Measurements from ENCODE around the gene GPR61. TPM values are rescaled to one million over a fixed set of nuclear protein-coding genes. Genes with fewer than 3 reads are reported as not detected.

Gene GPR61
- total RNA-seq, 2 experiments from 2014 or later: 0.16 TPM; not detected in 1

- Mint-ChIP-seq H3K4me1 (no peaks in the 10 kb centered on the region), H3K36me3 (no peaks in the 10 kb centered on the region), H3K4me3 (no peak overlapping the region), H3K9me3 (no peaks in the 10 kb centered on the region), H3K27ac (no peak overlapping the region), H3K27me3 (no peaks in the 10 kb centered on the region)
- no peak for DNase-seq
These were observed 16.0 kb upstream of the GPR61 start for GRCh38 chr1:109523706-109524105.

- no peak overlapping the region for H3K4me3 Mint-ChIP-seq
- peaks cover 17% of the 10 kb centered on the region for H3K4me1 Mint-ChIP-seq
- no peaks in the 10 kb centered on the region for H3K27me3 Mint-ChIP-seq
- no peaks in the 10 kb centered on the region for H3K36me3 Mint-ChIP-seq
- H3K9me3 Mint-ChIP-seq: no peaks in the 10 kb centered on the region
- DNase-seq: no peak
- no peak overlapping the region for H3K27ac Mint-ChIP-seq
These were observed 12.4 kb upstream of the GPR61 start for GRCh38 chr1:109527098-109527811.

DNA sequence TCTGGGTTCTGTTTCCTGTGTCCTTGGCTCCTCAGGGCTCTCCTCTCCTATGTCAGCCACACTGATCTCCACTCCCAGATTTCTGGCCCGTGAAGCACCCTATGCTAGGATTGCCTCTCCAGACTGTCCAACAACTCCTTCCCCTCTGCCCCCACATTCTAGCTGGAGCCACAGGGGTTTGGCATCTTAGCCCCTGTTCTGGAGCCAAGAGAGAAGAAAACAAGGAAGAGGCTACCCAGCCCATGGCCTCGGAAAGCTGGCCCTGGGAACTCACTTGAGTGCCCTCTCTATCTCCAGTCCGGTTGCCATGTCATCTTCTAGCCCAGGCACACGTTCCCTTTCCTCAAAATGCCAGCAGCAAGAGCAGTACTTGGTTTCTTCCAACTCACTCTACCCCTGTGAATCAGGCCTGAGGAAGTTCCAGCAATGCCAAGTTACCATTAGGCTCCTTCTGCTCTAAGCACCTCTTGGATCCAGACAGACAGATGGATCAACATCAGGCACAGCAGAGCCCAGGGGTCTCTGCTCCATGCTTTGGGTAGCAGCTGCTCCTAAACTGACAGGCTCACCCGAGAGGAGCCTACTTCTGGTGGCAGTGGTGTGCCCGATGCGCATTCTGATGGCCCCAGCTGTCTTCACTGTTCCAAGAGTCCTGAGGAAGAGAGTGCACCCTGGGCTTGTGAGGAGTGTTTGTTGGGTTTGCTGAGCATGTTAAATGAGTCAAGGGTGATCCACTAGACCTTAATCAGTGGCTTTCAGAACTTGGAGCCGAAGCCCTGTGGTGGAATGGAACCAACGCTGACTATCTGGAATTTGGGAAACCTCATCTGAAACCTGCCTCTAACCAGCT, 11.6 kb upstream of the GPR61 start:
- Mint-ChIP-seq H3K36me3 (no peaks in the 10 kb centered on the region), H3K27ac (no peak overlapping the region), H3K4me3 (no peak overlapping the region), H3K9me3 (no peaks in the 10 kb centered on the region), H3K4me1 (peaks cover 20% of the 10 kb centered on the region), H3K27me3 (no peaks in the 10 kb centered on the region)
- no peak for DNase-seq

GRCh38 chr1:109528712-109529111, 11.0 kb upstream of the GPR61 start:
- no peaks in the 10 kb centered on the region for H3K9me3 Mint-ChIP-seq
- no peak for DNase-seq
- no peak overlapping the region for H3K27ac Mint-ChIP-seq
- H3K4me1 Mint-ChIP-seq: peaks cover 20% of the 10 kb centered on the region
- no peaks in the 10 kb centered on the region for H3K36me3 Mint-ChIP-seq
- H3K4me3 Mint-ChIP-seq: no peak overlapping the region
- H3K27me3 Mint-ChIP-seq: no peaks in the 10 kb centered on the region

GRCh38 chr1:109529881-109530456, 9.7 kb upstream of the GPR61 start:
- Mint-ChIP-seq H3K9me3 (no peaks in the 10 kb centered on the region), H3K4me3 (no peak overlapping the region), H3K27me3 (no peaks in the 10 kb centered on the region), H3K4me1 (peaks cover 20% of the 10 kb centered on the region), H3K36me3 (no peaks in the 10 kb centered on the region), H3K27ac (no peak overlapping the region)
- no peak for DNase-seq

GRCh38 chr1:109530457-109531087, 9.1 kb upstream of the GPR61 start:
- Mint-ChIP-seq H3K27me3 (no peaks in the 10 kb centered on the region), H3K36me3 (no peaks in the 10 kb centered on the region), H3K4me1 (peaks cover 20% of the 10 kb centered on the region), H3K27ac (no peak overlapping the region), H3K4me3 (no peak overlapping the region), H3K9me3 (no peaks in the 10 kb centered on the region)
- no peak for DNase-seq

GRCh38 chr1:109531380-109531779, 8.3 kb upstream of the GPR61 start:
- Mint-ChIP-seq H3K9me3 (no peaks in the 10 kb centered on the region), H3K4me1 (peaks cover 20% of the 10 kb centered on the region), H3K4me3 (no peak overlapping the region), H3K27ac (peak overlapping the region; percentile 15), H3K27me3 (no peaks in the 10 kb centered on the region), H3K36me3 (no peaks in the 10 kb centered on the region)
- no peak for DNase-seq

GRCh38 chr1:109531826-109532364, 7.8 kb upstream of the GPR61 start:
- Mint-ChIP-seq H3K4me1 (peaks cover 20% of the 10 kb centered on the region), H3K36me3 (no peaks in the 10 kb centered on the region)

DNA sequence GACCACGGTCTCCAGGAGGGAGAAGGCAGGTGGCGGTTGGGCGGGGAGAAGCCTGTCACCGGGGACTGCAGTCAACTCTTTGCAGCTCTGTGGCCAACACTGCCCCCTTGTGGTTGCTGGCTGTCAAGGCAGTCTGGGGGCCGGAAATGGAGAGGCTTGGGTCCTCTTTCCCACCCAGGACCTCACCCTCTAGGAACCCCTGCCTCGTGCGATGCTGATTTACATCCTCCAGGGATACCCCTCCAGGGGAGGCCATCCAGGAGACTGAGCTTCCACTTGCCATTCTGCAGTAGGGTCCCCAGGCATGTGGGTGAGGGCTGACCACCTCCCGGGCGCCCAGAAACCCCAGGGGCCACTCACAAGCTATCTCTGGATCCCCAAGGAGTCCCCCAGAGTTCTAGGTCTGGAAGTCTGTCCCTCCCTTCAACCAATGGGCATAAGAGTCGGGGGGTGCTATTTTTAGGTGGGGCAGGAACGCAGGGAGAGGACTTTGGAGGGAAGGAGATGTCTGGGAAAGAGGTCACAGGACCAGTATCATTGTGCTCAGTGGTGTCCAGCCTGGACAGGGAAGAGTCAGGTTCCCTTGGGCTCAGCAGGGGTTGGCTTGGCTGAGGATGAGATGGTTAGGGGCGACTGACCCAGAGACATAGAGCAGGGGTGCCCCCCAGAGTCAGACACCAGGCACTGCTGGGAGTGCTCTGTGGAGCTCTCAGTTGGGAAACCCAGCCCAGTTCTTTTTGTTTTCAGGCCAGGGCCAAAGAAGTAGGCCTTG, 7.1 kb upstream of the GPR61 start:
- no peaks in the 10 kb centered on the region for H3K36me3 Mint-ChIP-seq
- peak overlapping the region; percentile 57 for H3K4me3 Mint-ChIP-seq
- H3K27me3 Mint-ChIP-seq: no peaks in the 10 kb centered on the region
- H3K4me1 Mint-ChIP-seq: peaks cover 20% of the 10 kb centered on the region
- H3K27ac Mint-ChIP-seq: peak overlapping the region; percentile 86
- no peaks in the 10 kb centered on the region for H3K9me3 Mint-ChIP-seq
- DNase-seq: peak; percentile 89

More at GRCh38 chr1:109531826-109532364, 7.8 kb upstream of the GPR61 start:
- no peaks in the 10 kb centered on the region for H3K9me3 Mint-ChIP-seq
- no peaks in the 10 kb centered on the region for H3K27me3 Mint-ChIP-seq
- H3K27ac Mint-ChIP-seq: no peak overlapping the region
- no peak overlapping the region for H3K4me3 Mint-ChIP-seq
- no peak for DNase-seq

DNA sequence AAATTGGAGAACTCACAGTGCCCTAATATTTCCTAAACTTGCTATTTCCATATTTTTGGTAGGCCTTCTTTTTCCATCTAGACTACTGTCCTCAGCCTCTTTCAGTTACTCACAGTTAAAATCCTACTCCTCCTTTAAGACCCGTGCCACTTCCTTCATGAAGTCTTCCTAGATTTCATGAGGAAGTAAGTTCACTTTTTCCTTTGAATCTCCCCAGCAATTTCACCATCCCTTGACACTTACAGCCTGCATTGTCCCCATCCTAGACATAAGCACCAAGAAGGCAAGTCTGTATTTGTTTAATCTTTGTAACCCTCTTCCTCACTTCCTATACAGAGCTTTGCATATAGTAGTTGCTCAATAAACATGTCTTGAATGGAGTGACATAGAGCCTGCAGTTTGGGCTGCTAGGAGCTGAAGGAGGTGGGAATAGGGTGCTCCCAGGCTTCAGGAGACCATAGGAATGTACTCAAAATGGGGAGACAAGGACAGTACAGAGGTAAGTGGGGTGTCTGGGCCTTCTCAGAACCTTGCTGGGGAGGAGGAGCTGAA, 5.3 kb upstream of the GPR61 start:
- Mint-ChIP-seq H3K36me3 (no peaks in the 10 kb centered on the region), H3K4me3 (no peak overlapping the region), H3K27me3 (no peaks in the 10 kb centered on the region), H3K4me1 (peaks cover 20% of the 10 kb centered on the region), H3K9me3 (no peaks in the 10 kb centered on the region), H3K27ac (no peak overlapping the region)
- no peak for DNase-seq

GRCh38 chr1:109535481-109535880, 4.2 kb upstream of the GPR61 start:
- Mint-ChIP-seq H3K9me3 (no peaks in the 10 kb centered on the region), H3K27me3 (no peaks in the 10 kb centered on the region), H3K36me3 (no peaks in the 10 kb centered on the region), H3K4me1 (peaks cover 16% of the 10 kb centered on the region), H3K4me3 (no peak overlapping the region), H3K27ac (no peak overlapping the region)
- no peak for DNase-seq

GRCh38 chr1:109535971-109536491, 3.6 kb upstream of the GPR61 start:
- H3K36me3 Mint-ChIP-seq: no peaks in the 10 kb centered on the region
- no peak overlapping the region for H3K4me3 Mint-ChIP-seq
- no peaks in the 10 kb centered on the region for H3K27me3 Mint-ChIP-seq
- no peak overlapping the region for H3K27ac Mint-ChIP-seq
- DNase-seq: no peak
- H3K9me3 Mint-ChIP-seq: no peaks in the 10 kb centered on the region
- H3K4me1 Mint-ChIP-seq: peaks cover 12% of the 10 kb centered on the region

DNA sequence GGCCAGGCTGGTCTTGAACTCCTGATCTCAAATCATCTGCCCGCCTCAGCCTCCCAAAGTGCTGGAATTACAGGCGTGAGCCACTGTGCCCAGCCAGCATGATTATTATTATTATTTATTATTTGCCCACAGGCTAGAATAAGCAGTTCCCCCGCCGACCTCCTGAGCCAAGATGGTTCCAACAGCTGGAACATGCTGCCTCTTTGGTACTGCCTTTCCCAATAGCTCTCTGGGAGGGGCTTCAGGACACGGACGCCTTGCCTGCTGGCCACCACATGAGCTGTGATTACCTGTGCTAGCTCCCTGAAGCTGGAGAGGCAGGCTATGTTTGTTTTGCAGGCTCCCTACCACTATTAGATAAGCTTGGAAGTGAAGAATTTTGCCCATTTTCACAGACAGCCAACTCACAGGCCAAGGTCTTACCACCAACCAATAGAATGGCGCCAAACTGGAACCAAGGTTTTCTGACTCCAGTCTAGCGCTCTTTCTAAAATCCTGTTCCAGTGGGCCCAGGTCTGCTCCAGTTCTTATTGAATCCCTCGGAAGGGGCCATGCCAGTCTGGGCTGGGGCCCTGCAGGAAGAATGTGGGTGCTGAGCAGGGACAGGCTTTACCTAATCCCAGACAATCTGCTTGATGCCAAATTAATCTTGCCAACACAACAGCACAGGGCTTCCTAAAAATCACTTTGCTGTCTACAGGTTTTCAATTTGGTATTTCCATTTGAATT, 2.1 kb upstream of the GPR61 start:
- no peak overlapping the region for H3K27ac Mint-ChIP-seq
- no peaks in the 10 kb centered on the region for H3K27me3 Mint-ChIP-seq
- no peak overlapping the region for H3K4me3 Mint-ChIP-seq
- H3K4me1 Mint-ChIP-seq: peaks cover 2% of the 10 kb centered on the region
- no peak for DNase-seq
- no peaks in the 10 kb centered on the region for H3K9me3 Mint-ChIP-seq
- H3K36me3 Mint-ChIP-seq: no peaks in the 10 kb centered on the region
